ENCODE measurements around the gene UBR4.

GRCh38 chr1:19229828-19230325 is 19.8 kb upstream of the UBR4 start:
- no peak for TF ChIP-seq CTCF (IDR thresholded peaks at IDR 0.05; ENCODE audit: borderline replicate concordance, extremely low read depth, low read length, poor library complexity, severe bottlenecking)
- TF ChIP-seq EZH2 (IDR thresholded peaks at IDR 0.05; ENCODE audit: borderline replicate concordance, low read depth, low read length, severe bottlenecking) = no peak
